ENCODE results near the gene FAM89A. TPM values are rescaled to one million over a fixed set of nuclear protein-coding genes. Genes with fewer than 3 reads are reported as not detected.
A peak's percentile ranks its signal among the peaks of the same experiment; 100 is the strongest.

Gene FAM89A
- total and polyA plus RNA-seq, 9 of the 15 experiments (the other 6 are each of a cell fraction or from before 2014, with no cell fraction given) = 8.7 to 66.2 (median 43.3) TPM

GRCh38 chr1:231037585-231038517 lies 2.2 kb downstream of the FAM89A start (continued):
- no peak for TF ChIP-seq CREB1 (IDR thresholded peaks at IDR 0.05)
- TF ChIP-seq CREB1 (CRISPR knock-in tag; IDR thresholded peaks at IDR 0.05) = no peak
- TF ChIP-seq RBBP5 (IDR thresholded peaks at IDR 0.05; ENCODE audit: borderline replicate concordance, insufficient read depth, low read length, poor library complexity, severe bottlenecking) = no peak
- TF ChIP-seq KLF1 (tag; IDR thresholded peaks at IDR 0.05) = no peak
- TF ChIP-seq RBM17 (IDR thresholded peaks at IDR 0.05; ENCODE audit: borderline replicate concordance, low read depth, low read length) = no peak
- TF ChIP-seq IRF2 (CRISPR knock-in tag; IDR thresholded peaks at IDR 0.05) = no peak
- 0 out of 2 replicates have a peak, but pooled peaks have one; percentile 16 for TF ChIP-seq PKNOX1 (IDR thresholded peaks at IDR 0.05)
- no peak for TF ChIP-seq FOXK2 (conservative IDR thresholded peaks at IDR 0.05 in 1 of 2, IDR thresholded peaks at IDR 0.05 in 1 of 2; ENCODE audit: low read depth in 2 of 2)
- 0 out of 2 replicates have a peak, but pooled peaks have one; percentile 48 for TF ChIP-seq ZNF263 (CRISPR knock-in tag; IDR thresholded peaks at IDR 0.05; ENCODE audit: borderline replicate concordance)
- TF ChIP-seq YY1 (IDR thresholded peaks at IDR 0.05; ENCODE audit: borderline replicate concordance in 1 of 3, control insufficient read depth in 1 of 3, extremely low read depth in 1 of 3, insufficient read depth in 3 of 3, insufficient read length in 1 of 3, insufficient replicate concordance in 2 of 3, low read depth in 1 of 3, low read length in 2 of 3) = no peak
- no peak for TF ChIP-seq THRAP3 (IDR thresholded peaks at IDR 0.05; ENCODE audit: borderline replicate concordance)
- TF ChIP-seq KLF6 (CRISPR knock-in tag; IDR thresholded peaks at IDR 0.05; ENCODE audit: borderline replicate concordance) = no peak
- TF ChIP-seq ZNF41 (CRISPR knock-in tag; conservative IDR thresholded peaks at IDR 0.05) = peak; percentile 98
- no peak; the same call in 1 of the 2 replicates for TF ChIP-seq POLR2H (tag; IDR thresholded peaks at IDR 0.05; ENCODE audit: low read depth)
- TF ChIP-seq PATZ1 (CRISPR knock-in tag; IDR thresholded peaks at IDR 0.05; ENCODE audit: borderline replicate concordance) = no peak; the same call in 1 of the 2 replicates
- no peak for TF ChIP-seq CEBPG (CRISPR knock-in tag; IDR thresholded peaks at IDR 0.05)
- 0 out of 4 replicates have a peak, but pooled peaks of 1 of the 2 experiments have one; percentile 6 for TF ChIP-seq CEBPG (tag; conservative IDR thresholded peaks at IDR 0.05 in 1 of 2, IDR thresholded peaks at IDR 0.05 in 1 of 2)
- 0 out of 2 replicates have a peak, but pooled peaks have one; percentile 9 for TF ChIP-seq ARID1B (IDR thresholded peaks at IDR 0.05)
- no peak for TF ChIP-seq FOXA1 (IDR thresholded peaks at IDR 0.05; ENCODE audit: borderline replicate concordance)
- TF ChIP-seq RBM34 (IDR thresholded peaks at IDR 0.05; ENCODE audit: borderline replicate concordance, insufficient read depth, low read length) = no peak
- no peak for TF ChIP-seq ZBTB1 (CRISPR knock-in tag; IDR thresholded peaks at IDR 0.05; ENCODE audit: borderline replicate concordance, low read depth)
- TF ChIP-seq, protein P1, sequence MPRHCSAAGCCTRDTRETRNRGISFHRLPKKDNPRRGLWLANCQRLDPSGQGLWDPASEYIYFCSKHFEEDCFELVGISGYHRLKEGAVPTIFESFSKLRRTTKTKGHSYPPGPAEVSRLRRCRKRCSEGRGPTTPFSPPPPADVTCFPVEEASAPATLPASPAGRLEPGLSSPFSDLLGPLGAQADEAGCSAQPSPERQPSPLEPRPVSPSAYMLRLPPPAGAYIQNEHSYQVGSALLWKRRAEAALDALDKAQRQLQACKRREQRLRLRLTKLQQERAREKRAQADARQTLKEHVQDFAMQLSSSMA (CRISPR knock-in tag; IDR thresholded peaks at IDR 0.05) = no peak
- no peak for TF ChIP-seq ILF3 (IDR thresholded peaks at IDR 0.05; ENCODE audit: borderline replicate concordance)

All from K562 (cell line).